GM19193 (cell line): ENCODE measurements around the gene ACSBG1.

ENCODE experiments used
- POLR2A ChIP-seq: IDR thresholded peaks from 4 replicates; pipeline ENCODE4 v1.6.1; 2011; ENCODE audit not compliant: insufficient read depth, insufficient read length; ENCODE audit errors: extremely low read depth

Gene ACSBG1, protein sequence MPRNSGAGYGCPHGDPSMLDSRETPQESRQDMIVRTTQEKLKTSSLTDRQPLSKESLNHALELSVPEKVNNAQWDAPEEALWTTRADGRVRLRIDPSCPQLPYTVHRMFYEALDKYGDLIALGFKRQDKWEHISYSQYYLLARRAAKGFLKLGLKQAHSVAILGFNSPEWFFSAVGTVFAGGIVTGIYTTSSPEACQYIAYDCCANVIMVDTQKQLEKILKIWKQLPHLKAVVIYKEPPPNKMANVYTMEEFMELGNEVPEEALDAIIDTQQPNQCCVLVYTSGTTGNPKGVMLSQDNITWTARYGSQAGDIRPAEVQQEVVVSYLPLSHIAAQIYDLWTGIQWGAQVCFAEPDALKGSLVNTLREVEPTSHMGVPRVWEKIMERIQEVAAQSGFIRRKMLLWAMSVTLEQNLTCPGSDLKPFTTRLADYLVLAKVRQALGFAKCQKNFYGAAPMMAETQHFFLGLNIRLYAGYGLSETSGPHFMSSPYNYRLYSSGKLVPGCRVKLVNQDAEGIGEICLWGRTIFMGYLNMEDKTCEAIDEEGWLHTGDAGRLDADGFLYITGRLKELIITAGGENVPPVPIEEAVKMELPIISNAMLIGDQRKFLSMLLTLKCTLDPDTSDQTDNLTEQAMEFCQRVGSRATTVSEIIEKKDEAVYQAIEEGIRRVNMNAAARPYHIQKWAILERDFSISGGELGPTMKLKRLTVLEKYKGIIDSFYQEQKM

DNA sequence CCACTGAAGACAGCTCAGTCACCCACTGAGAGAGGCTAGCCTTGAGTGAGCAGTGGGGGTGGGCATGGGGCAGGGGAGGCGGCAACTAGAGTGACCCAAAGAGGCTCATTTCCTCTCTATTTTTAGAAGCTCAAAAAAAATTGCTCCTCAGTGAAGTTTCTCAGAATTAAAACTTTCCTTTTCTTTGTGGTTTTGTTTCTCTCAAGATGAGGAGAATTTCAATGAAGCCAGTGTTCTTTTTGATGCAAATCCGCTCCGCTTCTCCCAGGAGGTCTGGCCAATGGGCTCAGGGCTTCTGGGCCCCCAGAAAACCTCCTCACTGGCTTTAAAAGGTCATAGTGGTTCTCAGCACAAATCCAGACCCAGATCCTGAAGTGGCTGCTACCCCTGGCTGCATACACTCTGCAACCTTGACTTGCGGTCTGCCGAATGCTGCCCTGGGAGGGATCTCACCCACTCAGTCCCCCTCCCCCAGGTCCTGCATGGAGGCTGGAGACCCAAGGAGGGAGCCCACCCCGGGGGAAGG is at the start of gene ACSBG1:
Gene ACSBG1 (minus strand): TSS at position 51 of the 526 bp plus-strand sequence. CDS start 64 bp downstream, outside the sequence.
- TF ChIP-seq POLR2A = no peak

DNA sequence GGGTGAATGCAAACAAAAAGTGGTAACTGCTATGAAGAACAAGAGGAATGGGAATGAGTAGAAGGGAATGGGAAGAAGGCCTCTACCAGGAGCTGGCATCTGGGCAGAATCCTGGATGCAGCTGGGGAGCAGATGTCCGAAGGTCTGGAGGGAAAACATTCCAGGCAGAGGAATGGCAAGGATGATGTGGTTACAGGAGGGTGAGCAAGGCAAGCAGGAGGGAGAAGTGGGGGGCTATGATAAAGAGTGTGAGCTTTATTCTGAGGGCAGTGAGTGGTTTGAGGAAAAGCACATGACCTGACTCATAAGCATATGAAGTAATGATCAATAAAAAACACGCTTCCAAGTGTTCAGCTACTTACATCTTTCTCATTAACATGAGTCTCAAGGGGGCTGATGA is 48.0 kb upstream of the ACSBG1 start:
- no peak for TF ChIP-seq POLR2A

DNA sequence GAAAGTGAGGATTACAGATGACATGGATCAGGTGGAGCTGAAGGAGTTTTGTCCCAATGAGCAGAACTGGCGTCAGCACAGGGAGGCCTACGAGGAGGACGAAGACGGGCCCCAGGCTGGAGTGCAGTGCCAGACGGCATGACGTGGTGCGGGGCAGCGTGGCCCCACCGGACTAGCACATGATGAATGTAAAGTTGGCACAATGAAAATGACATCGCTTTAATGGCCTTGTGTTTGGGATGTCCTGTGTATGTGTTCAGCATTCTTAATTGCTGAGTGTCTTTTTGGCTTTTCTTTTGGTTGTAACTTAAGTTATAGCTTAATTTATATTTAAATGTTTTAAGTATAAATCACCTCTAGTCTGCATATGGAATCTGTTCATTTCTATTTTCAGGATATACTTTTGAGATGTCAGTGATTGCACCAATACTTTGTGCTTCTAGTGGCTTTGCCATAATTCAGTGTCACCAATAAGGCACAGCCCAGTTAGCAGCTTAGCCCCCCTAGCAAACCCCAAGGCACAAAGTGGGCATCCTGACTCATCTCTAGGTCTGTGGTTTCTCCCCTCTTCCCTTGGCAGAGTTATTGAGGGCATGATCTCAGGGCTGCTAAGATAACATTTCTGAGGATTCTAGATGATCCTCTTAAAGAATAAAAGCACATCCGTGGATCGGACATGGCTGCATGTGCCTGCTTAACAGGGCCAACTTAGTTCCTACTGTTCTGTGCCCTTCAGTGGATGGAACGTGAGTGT is 46.1 kb upstream of the ACSBG1 start:
- no peak for TF ChIP-seq POLR2A

DNA sequence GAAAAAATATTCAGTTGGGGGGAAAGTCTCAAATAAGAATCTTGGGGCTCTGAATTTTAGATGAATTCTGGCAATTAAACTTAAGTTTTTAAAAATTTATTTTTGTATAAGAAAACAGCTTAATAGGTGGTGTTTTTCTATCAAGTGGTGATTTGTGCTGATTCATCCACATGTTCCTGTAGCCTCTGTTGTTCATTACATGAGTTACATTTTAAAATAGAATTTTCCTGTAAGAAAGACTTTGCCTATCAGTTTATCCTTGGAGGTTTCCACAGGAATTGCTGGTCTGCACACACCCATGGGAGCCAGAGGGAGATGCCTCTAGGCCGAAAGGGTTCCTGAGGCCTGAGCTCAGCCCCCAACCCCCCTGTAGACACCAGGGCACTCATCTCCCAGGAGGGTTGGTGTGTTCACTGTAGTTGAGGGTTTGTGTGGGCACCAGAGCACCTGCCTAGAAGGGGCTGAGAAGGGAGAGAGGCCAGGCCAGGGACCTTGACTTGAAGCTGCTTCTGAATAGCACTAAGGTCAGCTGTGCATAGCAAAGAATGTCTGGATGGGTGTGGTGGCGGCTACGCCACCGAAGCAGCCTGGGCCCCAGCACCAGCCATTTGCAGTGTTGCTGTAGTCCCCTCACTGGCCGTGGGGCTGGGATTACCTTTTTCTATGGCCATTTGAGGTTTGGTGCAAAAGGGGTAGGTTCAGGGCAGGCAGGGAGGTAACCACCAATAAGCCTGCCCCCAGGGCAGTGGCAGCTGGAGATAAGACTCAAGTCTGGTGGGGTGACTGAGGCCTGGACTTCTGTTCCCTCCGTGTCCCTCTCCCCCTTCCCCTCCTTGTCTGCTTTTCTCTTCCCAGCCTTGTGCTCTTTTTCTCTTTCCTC is 41.9 kb upstream of the ACSBG1 start:
- TF ChIP-seq POLR2A = no peak

DNA sequence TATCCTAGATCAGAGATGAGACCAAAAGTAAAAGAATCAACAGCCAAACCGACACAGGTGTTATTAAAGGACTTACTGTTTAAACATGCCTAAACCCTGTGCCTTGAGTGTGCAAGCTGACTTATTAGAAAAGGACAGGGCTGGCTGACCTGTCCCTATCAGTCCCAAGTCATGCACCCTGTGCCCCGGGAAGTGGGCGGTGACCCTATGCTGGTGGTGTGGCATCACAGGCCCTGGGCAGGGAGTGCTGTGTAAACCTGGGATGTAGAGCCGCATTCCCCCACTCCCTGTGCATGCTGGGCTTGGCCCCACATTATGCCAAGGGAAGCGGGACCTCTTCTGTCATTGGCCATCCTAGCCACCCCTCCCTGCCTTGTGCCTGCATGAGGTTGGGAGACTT is 40.6 kb upstream of the ACSBG1 start:
- TF ChIP-seq POLR2A = no peak

DNA sequence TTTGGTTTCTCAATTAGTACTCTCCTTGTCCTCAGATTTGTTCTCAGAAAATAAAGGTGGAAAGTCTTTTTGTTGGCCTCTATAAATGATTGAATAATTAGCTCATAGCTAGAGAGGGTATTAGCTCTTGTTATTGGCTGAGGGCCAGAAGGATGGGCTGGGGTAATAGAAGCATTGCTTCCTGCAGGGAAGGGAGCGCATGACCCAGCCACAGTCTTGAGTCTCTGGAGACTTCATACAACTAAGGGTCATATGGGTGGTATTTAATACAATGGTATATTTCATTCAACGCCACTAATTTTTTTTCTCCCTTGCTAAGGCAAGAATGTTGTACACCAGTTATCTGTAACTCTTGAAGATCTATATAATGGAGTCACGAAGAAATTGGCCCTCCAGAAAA is 38.4 kb upstream of the ACSBG1 start:
- no peak for TF ChIP-seq POLR2A

DNA sequence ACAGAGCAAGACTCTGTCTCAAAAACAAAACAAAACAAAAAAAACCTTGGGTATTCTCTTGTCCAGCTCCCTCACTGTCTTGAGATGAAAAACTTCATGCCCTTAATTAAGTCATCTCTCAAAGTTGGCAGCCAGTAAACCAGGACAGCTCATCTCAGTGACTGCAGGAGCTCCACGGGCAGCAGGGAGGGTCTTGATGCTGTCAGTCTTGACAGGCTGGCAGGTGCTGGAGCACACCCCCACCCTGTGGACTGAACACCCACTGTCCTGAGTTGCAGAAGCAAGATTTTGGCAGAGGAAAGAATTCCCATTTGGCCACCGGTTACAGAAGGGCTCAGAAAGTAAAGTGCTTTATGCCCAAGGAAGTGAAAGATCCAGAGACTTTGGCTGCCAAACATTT is 38.0 kb upstream of the ACSBG1 start:
- TF ChIP-seq POLR2A = no peak

DNA sequence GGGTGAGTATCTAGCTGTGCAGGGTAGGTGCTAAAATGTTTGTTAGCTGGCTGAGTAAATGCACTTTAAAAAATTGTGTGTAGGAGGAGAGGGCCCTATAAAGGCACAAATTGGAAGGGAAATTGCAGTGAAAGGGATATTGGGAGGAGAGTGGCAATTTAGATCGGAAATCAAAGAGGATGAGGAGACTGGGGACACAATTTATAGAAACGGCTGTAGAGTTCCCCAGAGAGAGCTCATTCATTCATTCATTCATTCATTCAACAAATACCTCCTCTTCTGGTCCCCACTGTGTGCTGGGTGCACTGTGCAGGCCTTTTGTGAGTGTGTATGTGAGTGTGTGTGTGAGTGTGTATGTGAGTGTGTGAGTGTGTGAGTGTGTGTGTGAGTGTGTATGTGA is 32.4 kb upstream of the ACSBG1 start:
- no peak for TF ChIP-seq POLR2A

DNA sequence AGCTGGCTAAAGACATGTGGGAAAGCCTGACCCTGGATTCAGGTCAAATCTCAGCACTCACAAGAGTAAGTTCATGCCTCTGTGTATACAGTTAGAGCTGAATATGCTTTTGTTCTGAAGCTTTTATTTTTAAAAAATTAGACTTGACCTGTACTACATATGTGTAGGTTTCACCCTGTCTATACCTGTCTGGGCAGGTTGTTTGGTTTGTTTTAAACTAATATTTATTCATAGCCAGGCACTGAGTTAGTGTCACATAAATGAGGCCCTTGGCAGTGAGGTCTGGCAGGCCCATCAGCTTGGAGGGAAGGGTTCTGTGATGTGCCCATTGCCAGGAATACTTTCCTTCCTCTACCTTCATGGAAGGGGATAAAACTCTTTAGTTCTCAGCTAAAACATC is 31.9 kb upstream of the ACSBG1 start:
- TF ChIP-seq POLR2A = no peak

DNA sequence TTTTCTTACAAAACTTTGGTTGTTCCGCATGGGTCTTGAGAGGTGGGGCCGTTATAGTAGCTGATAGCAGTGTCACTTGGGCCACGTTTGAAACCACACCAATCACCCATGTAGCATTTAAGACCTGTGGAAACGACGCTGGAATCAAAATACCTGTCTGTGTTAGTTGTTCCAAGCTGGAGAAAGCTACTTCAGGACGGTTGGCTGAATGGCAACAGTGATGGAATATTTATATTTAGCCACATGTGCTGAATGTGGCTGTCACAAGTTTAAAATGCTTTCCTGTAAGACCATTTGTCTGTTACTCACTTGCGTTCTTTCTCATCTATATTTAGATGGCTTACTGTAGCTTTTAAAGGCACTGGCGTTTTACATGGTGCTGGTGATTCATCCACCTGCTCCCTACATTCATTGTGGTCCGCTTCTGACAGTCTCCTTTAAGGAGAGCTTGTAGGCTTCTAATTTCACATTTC is 31.4 kb upstream of the ACSBG1 start:
- no peak for TF ChIP-seq POLR2A

DNA sequence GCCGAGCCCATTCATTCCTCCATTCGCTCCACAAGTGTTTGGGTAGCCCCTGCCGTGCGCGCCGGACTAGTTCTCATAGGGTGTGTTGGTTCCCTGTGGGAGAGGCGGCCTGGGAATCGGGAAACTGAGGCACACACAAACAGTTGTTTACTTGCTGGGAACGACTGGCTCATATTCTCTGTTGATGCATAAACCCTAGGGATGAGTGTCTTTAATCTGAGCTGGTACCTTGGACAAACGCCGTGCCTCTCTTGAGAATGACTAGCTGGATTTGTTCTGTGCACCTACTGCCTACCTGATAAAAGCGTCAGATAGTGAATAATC is 30.7 kb upstream of the ACSBG1 start:
- TF ChIP-seq POLR2A = no peak

DNA sequence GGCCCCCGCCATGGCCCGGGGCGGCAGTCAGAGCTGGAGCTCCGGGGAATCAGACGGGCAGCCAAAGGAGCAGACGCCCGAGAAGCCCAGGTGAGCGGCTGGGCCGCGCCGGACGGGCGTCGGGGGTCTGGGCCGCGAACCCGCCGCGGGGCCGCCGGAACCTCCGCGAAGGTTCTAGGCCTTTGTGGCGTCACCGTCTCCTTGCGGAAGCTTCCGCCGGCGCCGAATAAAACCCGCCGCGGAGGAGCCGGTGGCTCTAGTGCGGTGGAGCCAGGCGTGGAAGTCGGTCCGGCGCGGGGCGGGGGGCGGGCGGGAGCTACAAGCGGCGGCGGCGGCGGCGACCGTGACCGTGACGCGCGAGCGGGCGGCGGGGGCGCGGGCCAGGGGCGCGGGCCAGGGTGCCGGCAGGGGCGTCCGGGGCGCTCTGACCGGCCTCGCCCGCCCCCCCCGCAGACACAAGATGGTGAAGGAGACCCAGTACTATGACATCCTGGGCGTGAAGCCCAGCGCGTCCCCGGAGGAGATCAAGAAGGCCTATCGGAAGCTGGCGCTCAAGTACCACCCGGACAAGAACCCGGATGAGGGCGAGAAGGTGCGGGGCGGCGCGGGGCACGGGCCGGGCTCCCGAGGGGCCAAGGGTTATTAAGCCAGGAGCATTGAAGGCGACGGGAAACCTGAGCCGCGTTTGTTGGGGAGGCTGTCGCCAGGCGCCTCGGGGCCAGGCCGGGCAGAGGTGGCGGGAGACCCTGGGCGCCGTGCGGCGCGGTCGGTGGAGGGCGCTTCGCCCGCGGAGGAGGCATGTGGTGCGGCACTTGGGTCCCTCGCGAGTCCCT is 30.2 kb upstream of the ACSBG1 start, which contains the start of gene DNAJA4:
Gene DNAJA4 (plus strand): TSS at position 259 of the 833 bp plus-strand sequence. CDS start 202 bp downstream, at position 461.
- no peak for TF ChIP-seq POLR2A

DNA sequence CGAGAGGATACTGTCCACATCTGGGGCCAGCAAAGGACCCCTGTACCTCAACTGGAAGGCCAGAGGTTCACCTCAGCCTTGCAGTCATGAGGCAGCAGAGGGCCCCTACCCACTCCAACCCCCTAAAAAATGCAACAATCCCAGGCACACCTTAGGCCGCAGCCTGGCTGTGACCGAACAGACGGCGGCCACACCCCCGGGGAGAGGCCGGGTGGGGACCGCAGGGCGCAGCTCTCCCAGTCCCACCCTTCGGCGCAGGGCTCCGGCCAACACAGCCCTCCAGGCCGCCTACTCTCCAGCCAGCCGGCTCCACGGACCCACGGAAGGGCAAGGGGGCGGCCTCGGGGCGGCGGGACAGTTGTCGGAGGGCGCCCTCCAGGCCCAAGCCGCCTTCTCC is 29.5 kb upstream of the ACSBG1 start:
- TF ChIP-seq POLR2A = no peak
